Stromal cell of bone marrow (primary cell): Measurements from ENCODE around the gene CARHSP1.
"Not testable (repeated sequence)": the region's sequence is repeated elsewhere in the genome, so short reads cannot be mapped to it uniquely, and the experiment has no call there.

ENCODE experiments used
- DNase-seq: peaks from one replicate; pipeline ENCODE4 v3.0.0-alpha.2; 2012; ENCODE audit warnings: low read depth

CARHSP1 gene

DNA sequence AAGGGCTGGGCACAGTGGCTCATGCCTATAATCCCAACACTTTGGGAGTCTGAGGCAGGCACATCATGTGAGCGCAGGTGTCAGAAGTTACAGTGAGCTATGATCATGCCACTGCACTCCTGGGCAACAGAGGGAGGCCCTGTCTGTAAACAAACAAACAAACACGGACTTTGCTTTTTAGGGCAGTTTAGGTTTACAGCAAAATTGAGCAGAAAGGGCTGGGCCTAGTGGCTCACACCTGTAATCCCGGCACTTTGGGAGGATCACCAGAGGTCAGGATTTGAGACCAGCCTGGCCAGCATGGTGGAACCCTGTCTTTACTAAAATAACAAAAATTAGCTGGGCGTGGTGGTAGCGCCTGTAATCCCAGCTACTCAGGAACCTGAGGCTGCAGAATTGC is 3.3 kb upstream of the CARHSP1 start:
- DNase-seq, result no peak

- DNase-seq, result not testable (repeated sequence)
Observed at GRCh38 chr16:8869988-8870241, 1.1 kb upstream of the CARHSP1 start.

DNA sequence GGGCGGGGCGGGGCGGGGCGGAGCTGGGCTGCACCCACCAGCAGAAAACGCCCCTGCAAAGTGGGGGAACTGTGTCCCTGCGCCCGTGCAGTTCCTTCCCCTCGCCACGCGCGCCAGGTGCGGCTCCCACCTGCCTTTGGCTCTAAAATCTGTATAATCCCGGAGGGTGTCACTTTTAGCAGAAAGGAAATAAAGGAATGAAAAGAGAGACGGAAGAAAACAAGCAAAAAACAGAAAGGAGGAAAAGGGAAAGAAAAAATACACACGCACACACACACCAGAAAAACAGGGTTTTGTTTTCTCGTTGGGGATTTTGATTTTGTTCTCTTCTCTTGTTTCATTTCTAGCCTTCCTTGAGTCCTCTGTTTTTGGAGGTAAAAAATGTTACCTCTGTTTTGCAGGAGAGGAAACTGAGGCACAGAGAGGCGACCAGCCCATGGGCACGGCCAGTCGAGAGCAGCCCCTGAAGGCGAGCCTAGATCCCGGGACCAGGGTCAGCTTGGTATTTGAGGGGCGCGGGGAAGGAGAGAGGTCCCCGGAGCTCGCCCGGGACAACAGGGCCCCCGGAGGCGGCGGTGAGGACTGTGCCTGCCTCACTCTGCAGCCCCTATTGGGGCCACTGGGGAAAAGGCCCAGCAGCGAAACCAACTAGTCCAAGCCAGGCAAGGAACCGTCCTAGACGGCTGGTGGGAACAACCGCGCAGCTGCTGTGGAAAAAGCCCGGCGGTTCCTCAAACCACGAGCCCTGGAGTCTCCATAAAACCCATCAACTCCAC is 594 bp upstream of the CARHSP1 start:
- DNase-seq, result no peak

- DNase-seq, result no peak
Observed at GRCh38 chr16:8867932-8868415, 832 bp downstream of the CARHSP1 start.

- no peak for DNase-seq
Observed at GRCh38 chr16:8867216-8867931, 1.4 kb downstream of the CARHSP1 start.

DNA sequence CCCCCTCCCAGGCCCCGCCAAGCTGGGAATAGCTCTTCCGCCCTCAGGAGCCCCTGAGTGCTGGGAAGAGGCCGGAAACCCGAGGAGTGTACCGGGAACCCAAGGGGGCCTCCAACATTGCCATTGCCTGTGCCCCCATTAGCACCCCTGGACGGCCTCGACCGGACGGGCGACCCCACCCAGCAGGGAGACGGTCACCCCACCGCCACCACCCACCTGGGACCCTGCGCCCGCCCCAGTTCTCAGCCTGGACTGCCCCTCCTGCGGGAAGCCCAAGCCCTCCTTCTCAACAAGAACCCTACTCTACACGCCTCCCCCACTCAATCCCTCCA is 2.0 kb downstream of the CARHSP1 start:
- DNase-seq, result no peak

GRCh38 chr16:8866118-8866883 is 2.5 kb downstream of the CARHSP1 start:
- DNase-seq, result no peak

DNA sequence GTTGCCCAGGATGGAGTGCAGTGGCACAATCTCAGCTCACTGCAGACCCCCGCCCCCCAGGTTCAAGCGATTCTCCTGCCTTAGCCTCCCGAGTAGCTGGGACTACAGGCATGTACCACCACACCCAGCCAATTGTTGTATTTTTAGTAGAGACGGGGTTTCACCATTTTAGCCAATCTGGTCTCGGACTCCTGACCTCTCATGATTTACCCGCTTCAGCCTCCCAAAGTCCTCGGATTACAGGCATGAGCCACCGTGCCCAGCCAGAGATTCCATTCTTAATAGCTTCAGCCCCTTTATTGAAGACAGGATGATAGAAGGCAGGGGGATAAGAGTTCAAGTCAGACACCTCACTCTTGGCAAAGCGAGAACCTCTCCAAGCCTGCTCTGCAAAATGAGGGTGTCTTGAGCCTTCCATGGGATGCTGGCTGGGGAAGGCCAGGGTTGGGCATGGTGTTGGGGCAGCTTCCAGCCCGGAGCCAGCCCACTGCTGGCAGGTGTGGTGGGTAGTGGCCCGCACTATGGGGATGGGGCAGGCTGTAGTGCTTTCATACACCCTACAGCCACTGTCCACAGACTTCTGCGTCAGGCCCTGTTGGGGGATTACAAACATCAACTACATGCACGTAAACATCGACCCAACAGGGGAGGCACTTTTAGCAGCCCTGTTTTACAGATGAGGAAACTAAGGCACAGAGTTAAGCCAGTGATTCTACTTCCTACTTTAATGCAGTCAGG is 3.5 kb downstream of the CARHSP1 start:
- DNase-seq, result no peak

GRCh38 chr16:8864480-8865110 is 4.2 kb downstream of the CARHSP1 start:
- DNase-seq, result no peak

DNA sequence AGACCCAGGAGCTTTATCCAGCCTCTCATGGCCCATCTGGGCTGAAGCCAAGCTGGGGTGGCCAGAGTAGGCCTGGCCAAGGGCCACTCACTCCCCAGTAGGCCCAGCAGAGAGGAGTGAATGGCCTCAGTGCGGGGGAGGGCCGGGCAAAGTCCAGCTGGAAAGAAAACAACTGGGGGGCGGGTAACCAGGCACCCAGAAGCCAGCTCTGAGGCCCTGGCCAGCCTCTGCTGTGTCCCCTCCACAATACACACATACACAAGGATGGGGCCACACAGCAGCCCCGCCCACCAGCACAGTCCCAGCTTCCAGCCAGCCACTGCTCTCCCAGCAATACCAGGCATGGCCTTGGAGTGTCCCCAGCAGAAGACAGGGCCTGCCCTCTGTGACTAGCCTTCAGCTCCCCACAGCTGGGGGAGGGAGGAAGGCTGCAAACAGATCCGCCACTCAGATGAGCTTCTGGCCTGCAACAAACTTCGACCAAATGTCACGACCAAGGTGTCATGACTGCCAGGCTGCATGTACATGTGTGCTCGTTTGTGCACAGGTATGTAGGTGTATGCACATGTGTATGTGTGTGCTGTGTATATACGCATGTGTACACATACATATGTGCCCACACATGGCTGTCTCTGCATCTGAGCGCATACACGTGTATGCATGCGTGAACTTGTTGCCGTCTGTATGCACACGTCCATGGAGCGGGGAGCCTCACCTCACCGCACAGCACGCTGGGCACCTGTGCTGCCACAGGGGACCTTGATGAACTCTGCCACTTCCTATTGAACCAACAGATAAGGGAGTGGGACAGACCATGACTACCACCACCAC is 5.0 kb downstream of the CARHSP1 start:
- DNase-seq, result no peak

DNA sequence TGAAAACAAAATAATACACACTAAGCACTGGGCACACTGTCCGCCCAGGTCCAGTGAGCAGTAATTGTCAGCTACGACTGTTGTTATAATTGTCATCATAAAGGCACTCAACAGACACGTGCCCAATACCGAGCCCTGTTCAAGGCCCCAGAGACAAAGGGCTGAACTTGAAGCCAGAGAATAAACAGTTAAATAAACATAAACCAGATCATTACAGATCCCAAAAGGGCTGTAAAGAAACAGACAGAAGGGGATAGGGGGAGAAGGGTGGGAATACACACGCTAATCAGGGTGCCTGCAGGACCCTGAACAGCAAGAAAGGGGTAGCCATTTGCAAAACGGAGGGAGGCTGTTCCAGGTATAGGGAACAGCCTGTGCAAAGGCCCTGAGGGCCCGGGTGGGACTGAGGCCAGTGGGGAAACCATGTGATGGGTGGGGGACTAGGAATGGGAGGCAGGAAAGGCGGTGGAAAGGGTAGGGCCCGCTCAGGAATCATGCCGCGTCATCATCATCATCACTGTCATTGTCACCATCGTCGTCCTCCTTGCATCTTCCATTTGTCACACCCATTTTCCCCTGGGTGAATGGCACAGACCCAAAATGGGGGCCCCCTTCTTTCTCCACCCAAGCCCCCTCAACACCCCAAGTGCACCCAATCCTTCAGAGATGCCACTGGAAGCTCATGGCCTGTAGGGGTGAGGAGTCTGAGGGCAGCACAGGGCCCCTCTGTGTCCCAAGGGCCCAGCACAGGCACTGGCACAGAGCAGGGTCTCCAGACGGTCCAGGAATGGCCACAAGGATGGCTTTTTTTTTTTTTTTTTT is 6.3 kb downstream of the CARHSP1 start:
- no peak for DNase-seq

DNA sequence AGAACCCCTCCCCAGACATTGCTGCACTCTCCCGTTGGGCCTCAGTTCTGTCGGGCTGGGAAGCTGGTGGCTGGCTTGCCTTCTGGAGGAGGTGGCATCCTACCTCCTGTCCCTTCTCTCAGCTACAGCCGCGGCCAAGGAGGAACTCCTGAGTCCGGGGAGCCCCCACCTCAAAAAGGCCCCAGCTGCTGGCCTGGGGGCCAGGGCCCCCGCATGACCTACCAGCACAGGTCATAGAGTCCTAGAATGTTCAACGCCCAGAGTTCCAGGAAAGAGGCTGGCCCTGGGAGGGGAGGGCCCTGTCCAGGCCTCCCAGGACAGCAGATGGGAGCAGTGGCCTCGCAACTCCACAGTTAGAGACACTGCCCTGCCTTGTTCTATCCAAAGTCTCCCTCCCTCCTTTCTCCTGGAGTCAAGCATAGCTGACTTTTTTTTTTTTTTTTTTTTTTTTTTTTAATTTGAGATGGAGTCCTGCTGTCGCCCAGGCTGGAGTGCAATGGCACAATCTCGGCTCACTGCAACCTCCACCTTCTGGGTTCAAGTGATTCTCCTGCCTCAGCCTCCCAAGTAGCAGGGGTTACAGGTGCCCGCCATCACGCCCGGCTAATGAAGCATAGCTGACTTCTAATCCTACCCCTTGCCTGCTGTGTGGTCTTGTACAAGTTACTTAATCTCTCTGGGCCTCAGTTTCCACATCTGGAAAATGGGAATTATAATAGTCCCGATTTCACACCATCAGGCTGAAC is 7.1 kb downstream of the CARHSP1 start:
- no peak for DNase-seq

DNA sequence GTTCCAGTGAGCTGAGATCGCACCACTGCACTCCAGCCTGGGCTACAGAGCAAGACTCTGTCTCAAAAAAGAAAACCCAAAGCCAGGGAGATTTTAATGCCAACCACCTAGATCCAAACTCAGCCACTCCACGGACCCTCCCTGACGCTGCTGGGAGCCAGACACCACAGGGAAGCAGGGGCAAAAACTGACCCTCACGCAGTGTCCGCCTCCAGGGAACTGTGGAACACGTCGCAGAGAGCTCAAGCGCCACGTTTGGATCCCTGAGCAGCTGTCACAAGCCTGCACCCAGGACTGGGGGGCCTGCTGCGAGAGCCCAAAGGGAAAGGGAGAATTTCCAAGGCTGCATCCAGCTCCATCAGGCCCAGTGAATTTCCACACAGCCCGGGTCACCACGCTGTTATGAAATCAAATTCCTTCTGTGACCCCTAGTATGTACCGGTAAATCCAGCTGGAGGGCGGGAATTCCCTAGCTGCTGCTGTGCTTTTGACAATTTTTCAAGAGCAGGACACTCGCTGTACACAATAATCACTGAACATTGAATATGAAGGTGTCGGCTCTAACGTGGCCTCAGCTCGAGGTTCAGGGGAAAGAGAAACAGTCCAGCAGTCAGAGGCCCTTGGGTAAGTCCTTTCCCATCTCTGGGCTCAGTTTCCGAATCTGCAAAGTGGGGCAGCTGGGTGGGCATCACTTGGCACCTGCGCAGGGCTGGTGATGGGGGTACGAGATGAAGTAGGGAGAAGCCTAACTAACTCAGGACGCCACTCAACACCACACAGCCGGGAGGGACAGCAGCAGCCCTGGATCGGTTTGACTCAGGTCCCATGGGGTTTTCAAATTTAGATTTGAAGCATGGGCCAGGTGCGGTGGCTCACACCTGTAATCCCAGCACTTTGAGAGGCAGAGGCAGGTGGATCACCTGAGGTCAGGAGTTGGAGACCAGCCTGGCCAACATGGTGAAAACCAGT is 8.6 kb downstream of the CARHSP1 start:
- DNase-seq, result no peak

- DNase-seq, result no peak
Observed at GRCh38 chr16:8858994-8859912, 9.6 kb downstream of the CARHSP1 start.

- DNase-seq, result no peak
Observed at GRCh38 chr16:8855972-8856371, 12.8 kb downstream of the CARHSP1 start.

DNA sequence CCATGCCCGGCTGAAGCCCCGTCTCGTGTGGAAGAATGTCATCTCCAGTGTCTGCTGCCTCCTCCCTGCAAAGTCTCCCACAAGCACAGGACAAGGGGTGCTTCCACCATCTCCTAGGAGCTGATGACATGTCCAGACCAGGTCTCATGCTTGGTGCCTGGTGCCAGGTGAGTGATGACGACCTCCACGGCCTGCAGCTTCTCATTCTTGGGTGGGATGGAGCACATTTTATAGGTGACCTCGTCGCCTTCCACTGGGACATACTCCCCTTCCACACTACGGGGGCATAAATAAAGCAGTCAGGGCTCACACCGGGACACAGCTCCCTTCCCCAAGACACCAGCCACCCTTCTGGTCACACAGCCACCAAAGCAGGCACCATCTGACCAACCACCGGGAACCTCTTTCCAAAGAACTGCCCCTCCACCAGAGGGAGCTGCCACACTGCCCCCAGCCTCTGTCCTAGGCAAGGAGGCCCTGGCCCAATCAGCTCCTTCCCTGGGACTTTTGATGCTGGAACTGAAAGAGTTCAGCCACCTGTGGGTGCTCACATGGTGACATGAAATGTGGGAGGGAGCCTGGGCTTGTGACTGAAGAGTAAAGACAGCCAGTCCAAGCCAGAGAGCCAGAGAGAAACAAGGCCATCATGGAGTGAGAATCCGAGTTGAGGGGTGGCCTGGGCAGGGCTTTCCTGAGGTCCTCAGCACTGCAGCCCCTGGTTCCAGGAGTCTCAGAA is 13.6 kb downstream of the CARHSP1 start:
- DNase-seq, result no peak
